Kidney epithelial cell (primary cell): ENCODE measurements around the gene PAM. TPM values are rescaled to one million over a fixed set of nuclear protein-coding genes. Genes with fewer than 3 reads are reported as not detected.

Experiments
- DNase-seq: peaks from one replicate; pipeline ENCODE4 v3.0.0-alpha.2; 2010; ENCODE audit warnings: low read depth
- H3K27me3 ChIP-seq: 2 replicates; pipeline ENCODE4 v1.6.0; 2011; ENCODE audit warnings: low read length; ENCODE audit not compliant: control insufficient read depth, insufficient read depth
- H3K36me3 ChIP-seq: 2 replicates; pipeline ENCODE4 v1.5.1; 2011; ENCODE audit warnings: low read length; ENCODE audit not compliant: control insufficient read depth, insufficient read depth
- H3K4me3 ChIP-seq: 2 replicates; pipeline ENCODE4 v1.5.1; 2011; ENCODE audit warnings: low read depth, mild to moderate bottlenecking, control low read depth, low read length
- CTCF ChIP-seq: IDR thresholded peaks from 2 replicates; pipeline ENCODE4 v1.5.1; 2011; ENCODE audit warnings: mild to moderate bottlenecking, moderate library complexity, low read length, control low read depth, inconsistent platforms; ENCODE audit not compliant: insufficient read depth, poor library complexity, severe bottlenecking
- total RNA-seq: library from RNA; depleted of rRNA; stranded (reverse); fragments of >200 nt; gene quantifications from 2 replicates; pipeline ENCODE4 v1.2.3, GENCODE V29; 2015

PAM gene
- total RNA-seq, 1 donor from 2014 or later = 95.9 TPM

- Histone ChIP-seq H3K36me3 (no peaks in the 10 kb centered on the region), H3K4me3 (no peak overlapping the region), H3K27me3 (no peaks in the 10 kb centered on the region)
- DNase-seq = peak; percentile 54
- TF ChIP-seq CTCF = no peak
These were observed 68.4 kb downstream of the PAM start for GRCh38 chr5:102823441-102823874.

GRCh38 chr5:102826629-102827028 is 71.5 kb downstream of the PAM start:
- no peak for TF ChIP-seq CTCF
- H3K36me3 ChIP-seq = no peaks in the 10 kb centered on the region
- DNase-seq = no peak
- H3K27me3 ChIP-seq = no peaks in the 10 kb centered on the region
- H3K4me3 ChIP-seq = no peak overlapping the region

GRCh38 chr5:102830241-102830640 is 75.1 kb downstream of the PAM start:
- no peak for TF ChIP-seq CTCF
- Histone ChIP-seq H3K4me3 (no peak overlapping the region), H3K27me3 (no peaks in the 10 kb centered on the region), H3K36me3 (no peaks in the 10 kb centered on the region)
- DNase-seq = no peak

- no peak for DNase-seq
- TF ChIP-seq CTCF = no peak
- Histone ChIP-seq H3K27me3 (no peaks in the 10 kb centered on the region), H3K36me3 (no peaks in the 10 kb centered on the region), H3K4me3 (no peak overlapping the region)
These were observed 77.3 kb downstream of the PAM start for GRCh38 chr5:102832445-102832844.

GRCh38 chr5:102833146-102833545 is 78.0 kb downstream of the PAM start:
- Histone ChIP-seq H3K36me3 (no peaks in the 10 kb centered on the region), H3K27me3 (no peaks in the 10 kb centered on the region), H3K4me3 (no peak overlapping the region)
- no peak for DNase-seq
- TF ChIP-seq CTCF = no peak

GRCh38 chr5:102834438-102834964 is 79.4 kb downstream of the PAM start:
- no peak overlapping the region for H3K4me3 ChIP-seq
- DNase-seq = no peak
- H3K27me3 ChIP-seq = no peaks in the 10 kb centered on the region
- no peak for TF ChIP-seq CTCF
- H3K36me3 ChIP-seq = no peaks in the 10 kb centered on the region
